ENCODE measurements around the gene EGR1.

The EGR1 gene

GRCh38 chr5:138460032-138460693 is 5.1 kb upstream of the EGR1 start:
- no peak for TF ChIP-seq GATA3 (IDR thresholded peaks at IDR 0.05; ENCODE audit: low read depth, low read length)
- TF ChIP-seq GATA2 (IDR thresholded peaks at IDR 0.05; ENCODE audit: low read depth, low read length) = no peak

GRCh38 chr5:138461343-138462125 is 3.7 kb upstream of the EGR1 start:
- no peak for TF ChIP-seq GATA3 (IDR thresholded peaks at IDR 0.05; ENCODE audit: low read depth, low read length)
- TF ChIP-seq GATA2 (IDR thresholded peaks at IDR 0.05; ENCODE audit: low read depth, low read length) = no peak

GRCh38 chr5:138463419-138464007 is 1.8 kb upstream of the EGR1 start:
- TF ChIP-seq GATA2 (IDR thresholded peaks at IDR 0.05; ENCODE audit: low read depth, low read length) (no peak), GATA3 (IDR thresholded peaks at IDR 0.05; ENCODE audit: low read depth, low read length) (no peak)

GRCh38 chr5:138464008-138464387 is 1.3 kb upstream of the EGR1 start:
- no peak for TF ChIP-seq GATA2 (IDR thresholded peaks at IDR 0.05; ENCODE audit: low read depth, low read length)
- no peak for TF ChIP-seq GATA3 (IDR thresholded peaks at IDR 0.05; ENCODE audit: low read depth, low read length)

GRCh38 chr5:138464388-138465260 is 655 bp upstream of the EGR1 start:
- TF ChIP-seq GATA2 (IDR thresholded peaks at IDR 0.05; ENCODE audit: low read depth, low read length) (no peak), GATA3 (IDR thresholded peaks at IDR 0.05; ENCODE audit: low read depth, low read length) (no peak)

- TF ChIP-seq GATA3 (IDR thresholded peaks at IDR 0.05; ENCODE audit: low read depth, low read length) = no peak
- TF ChIP-seq GATA2 (IDR thresholded peaks at IDR 0.05; ENCODE audit: low read depth, low read length) = no peak
These were observed 1.0 kb downstream of the EGR1 start for GRCh38 chr5:138466125-138466899.

- TF ChIP-seq GATA2 (IDR thresholded peaks at IDR 0.05; ENCODE audit: low read depth, low read length) (no peak), GATA3 (IDR thresholded peaks at IDR 0.05; ENCODE audit: low read depth, low read length) (no peak)
These were observed 1.8 kb downstream of the EGR1 start for GRCh38 chr5:138466900-138467710.

- TF ChIP-seq GATA3 (IDR thresholded peaks at IDR 0.05; ENCODE audit: low read depth, low read length) (no peak), GATA2 (IDR thresholded peaks at IDR 0.05; ENCODE audit: low read depth, low read length) (no peak)
These were observed 2.4 kb downstream of the EGR1 start for GRCh38 chr5:138467711-138468132.

- TF ChIP-seq GATA3 (IDR thresholded peaks at IDR 0.05; ENCODE audit: low read depth, low read length) (no peak), GATA2 (IDR thresholded peaks at IDR 0.05; ENCODE audit: low read depth, low read length) (no peak)
These were observed 3.1 kb downstream of the EGR1 start for GRCh38 chr5:138468133-138468965.

- TF ChIP-seq GATA3 (IDR thresholded peaks at IDR 0.05; ENCODE audit: low read depth, low read length) = no peak
- no peak for TF ChIP-seq GATA2 (IDR thresholded peaks at IDR 0.05; ENCODE audit: low read depth, low read length)
These were observed 3.8 kb downstream of the EGR1 start for GRCh38 chr5:138468966-138469539.

- TF ChIP-seq GATA3 (IDR thresholded peaks at IDR 0.05; ENCODE audit: low read depth, low read length) = no peak
- TF ChIP-seq GATA2 (IDR thresholded peaks at IDR 0.05; ENCODE audit: low read depth, low read length) = no peak
These were observed 4.5 kb downstream of the EGR1 start for GRCh38 chr5:138469540-138470321.

Measured in SH-SY5Y (cell line).